ENCODE data around the gene GBA2.

GBA2 gene

GRCh38 chr9:35748858-35749514 lies at the start of gene GBA2, which contains the start of gene RGP1:
Gene GBA2 (minus strand): TSS chr9:35749228. CDS start chr9:35748704, 524 bp downstream.
Gene RGP1 (plus strand): TSS chr9:35749287. CDS start chr9:35749756, 469 bp downstream.
- in situ Hi-C loops (cut with MboI; ENCODE audit: low sequenced_read_pairs) = no loop called here

GRCh38 chr9:35797311-35798109 lies 48.5 kb upstream of the GBA2 start:
- in situ Hi-C loops (cut with MboI; ENCODE audit: low sequenced_read_pairs) = no loop called here

GRCh38 chr9:35795695-35796094 lies 46.7 kb upstream of the GBA2 start:
- in situ Hi-C loops (cut with MboI; ENCODE audit: low sequenced_read_pairs) = no loop called here

- in situ Hi-C loops (cut with MboI; ENCODE audit: low sequenced_read_pairs) = no loop called here
These were observed 44.4 kb upstream of the GBA2 start for GRCh38 chr9:35793461-35793860.

GRCh38 chr9:35792826-35793225 lies 43.8 kb upstream of the GBA2 start:
- in situ Hi-C loops (cut with MboI; ENCODE audit: low sequenced_read_pairs) = no loop called here

GRCh38 chr9:35792024-35792813 lies 43.2 kb upstream of the GBA2 start:
- in situ Hi-C loops (cut with MboI; ENCODE audit: low sequenced_read_pairs) = no loop called here

GRCh38 chr9:35791297-35791921 lies 42.4 kb upstream of the GBA2 start, which contains the start of gene NPR2:
Gene NPR2 (plus strand): TSS chr9:35791591. CDS start chr9:35792409, 818 bp downstream.
- in situ Hi-C loops (cut with MboI; ENCODE audit: low sequenced_read_pairs) = no loop called here

- in situ Hi-C loops (cut with MboI; ENCODE audit: low sequenced_read_pairs) = no loop called here
These were observed 41.6 kb upstream of the GBA2 start for GRCh38 chr9:35790385-35791296.

GRCh38 chr9:35790025-35790384 lies 41.0 kb upstream of the GBA2 start:
- in situ Hi-C loops (cut with MboI; ENCODE audit: low sequenced_read_pairs) = no loop called here

- in situ Hi-C loops (cut with MboI; ENCODE audit: low sequenced_read_pairs) = no loop called here
These were observed 40.5 kb upstream of the GBA2 start for GRCh38 chr9:35789541-35789940.

GRCh38 chr9:35783418-35783817 lies 34.4 kb upstream of the GBA2 start:
- in situ Hi-C loops (cut with MboI; ENCODE audit: low sequenced_read_pairs) = no loop called here

- in situ Hi-C loops (cut with MboI; ENCODE audit: low sequenced_read_pairs) = no loop called here
These were observed 32.0 kb upstream of the GBA2 start for GRCh38 chr9:35781066-35781465.

- in situ Hi-C loops (cut with MboI; ENCODE audit: low sequenced_read_pairs) = no loop called here
These were observed 29.5 kb upstream of the GBA2 start for GRCh38 chr9:35778496-35778895.

GRCh38 chr9:35776018-35776417 lies 27.0 kb upstream of the GBA2 start:
- in situ Hi-C loops (cut with MboI; ENCODE audit: low sequenced_read_pairs) = no loop called here

GRCh38 chr9:35774907-35775635 lies 26.0 kb upstream of the GBA2 start:
- in situ Hi-C loops (cut with MboI; ENCODE audit: low sequenced_read_pairs) = no loop called here

GRCh38 chr9:35771943-35772342 lies 22.9 kb upstream of the GBA2 start:
- in situ Hi-C loops (cut with MboI; ENCODE audit: low sequenced_read_pairs) = no loop called here

GRCh38 chr9:35771534-35771933 lies 22.5 kb upstream of the GBA2 start:
- in situ Hi-C loops (cut with MboI; ENCODE audit: low sequenced_read_pairs) = no loop called here

GRCh38 chr9:35771075-35771433 lies 22.0 kb upstream of the GBA2 start:
- in situ Hi-C loops (cut with MboI; ENCODE audit: low sequenced_read_pairs) = no loop called here

GRCh38 chr9:35769763-35770162 lies 20.7 kb upstream of the GBA2 start:
- in situ Hi-C loops (cut with MboI; ENCODE audit: low sequenced_read_pairs) = no loop called here

Data from HL-60/S4 treated with retinoic acid at 250 ng/mL for 4 days and 3 days (cell line).